Stomach (tissue), 9 donors: ENCODE data around the gene CYP4V2. TPM values are rescaled to one million over a fixed set of nuclear protein-coding genes. Genes with fewer than 3 reads are reported as not detected.

Source experiments
- DNase-seq, 2 donors: peaks; one replicate each; pipeline versions ENCODE4 v3.0.0 to v3.0.0-alpha.2; 2013 to 2019
- H3K27ac ChIP-seq, 5 donors: fragments of 200-600 bp in 4 of 5; sonication (generic) in 4 of 5; one replicate each; pipeline ENCODE4 v1.5.1; 2013 to 2019; ENCODE audit warnings: mild to moderate bottlenecking in 1 of 5, moderate library complexity in 1 of 5
- H3K27me3 ChIP-seq, 3 donors: fragments of 200-600 bp; sonication (generic); one replicate each; pipeline ENCODE4 v1.5.1; 2017 to 2019; ENCODE audit warnings: mixed run types in 1 of 3
- H3K36me3 ChIP-seq, 4 donors: fragments of 200-600 bp; sonication (generic); 1 replicate in 3 of 4; 2 replicates in 1 of 4; pipeline ENCODE4 v1.5.1; 2016 to 2019
- H3K4me1 ChIP-seq, 4 donors: fragments of 200-600 bp; sonication (generic); one replicate each; pipeline ENCODE4 v1.5.1; 2016 to 2019
- H3K4me3 ChIP-seq, 4 donors: fragments of 200-600 bp; sonication (generic) in 3 of 4; one replicate each; pipeline ENCODE4 v1.5.1; 2016 to 2019; ENCODE audit warnings: mild to moderate bottlenecking in 1 of 4
- H3K9me3 ChIP-seq, 4 donors: fragments of 200-600 bp; sonication (generic); one replicate each; pipeline ENCODE4 v1.5.1; 2016 to 2019
- EP300 ChIP-seq: sonication (generic); formaldehyde crosslinking; IDR thresholded peaks from one replicate; pipeline ENCODE4 v1.6.1; 2017; ENCODE audit warnings: antibody characterized with exemption
- POLR2A ChIP-seq, 4 donors: fragments of 450-650 bp; IDR thresholded peaks; one replicate each; pipeline ENCODE4 v1.6.1; 2016; ENCODE audit warnings: antibody characterized with exemption in 4 of 4, control low read depth in 2 of 4, mild to moderate bottlenecking in 1 of 4, moderate library complexity in 1 of 4
- POLR2AphosphoS5 ChIP-seq, 3 donors: sonication (generic); formaldehyde crosslinking; IDR thresholded peaks; one replicate each; pipeline ENCODE4 v1.6.1; 2016; ENCODE audit warnings: antibody characterized with exemption in 3 of 3
- WGBS, 5 donors: extraction: QIAGEN DNeasy Blood & Tissue Kit in 3 of 5; methylation state at CpG; one replicate each; pipeline versions ENCODE4 v1.1.5 to v1.1.7; 2013 to 2018; 5-methylcytosine and 5-hydroxymethylcytosine counted together
- intact Hi-C: fragments of 100-400 bp; cut with DNase I; formaldehyde crosslinking; loops from one replicate; pipeline ENCODE4 v1.15.1; 2023; ENCODE audit warnings: low total_unique reads
- polyA plus RNA-seq, 3 donors: library from polyadenylated mRNA; stranded (reverse); fragments of 200-250 nt; gene quantifications; one replicate each; pipeline ENCODE4 v1.2.3, GENCODE V29; 2013
- total RNA-seq, 5 donors: library from RNA; depleted of rRNA; stranded (reverse); fragments of >200 nt; gene quantifications; one replicate each; pipeline versions ENCODE4 v1.1.0 to v1.2.3, GENCODE V29; 2014 to 2016
- TF ChIP-seq, protein P1 (sequence below), 7 experiments: fragments of 450-650 bp in 4 of 7; fragments of 200-600 bp in 3 of 7; sonication (generic) in 3 of 7; IDR thresholded peaks; one replicate each; pipeline ENCODE4 v1.5.1; 2016 to 2019; ENCODE audit warnings: antibody characterized with exemption in 7 of 7, control low read depth in 2 of 7, mild to moderate bottlenecking in 1 of 7
- donor health status: healthy with polysubstance abuse.
- donor health status: Bipolar disorder and iron deficiency.
- donor health status: healthy.

Gene CYP4V2
- total and polyA plus RNA-seq, 8 donors: 6.0 to 33.2 (median 12.4) TPM

GRCh38 chr4:186205156-186205555 is 13.8 kb downstream of the CYP4V2 start:
- Histone ChIP-seq H3K4me3 (peak overlapping the region in 1 of 4 donors; percentile 38), H3K27me3 (no peaks in the 10 kb centered on the region), H3K27ac (peak overlapping the region in 1 of 5 donors; percentile 75), H3K9me3 (peaks cover 0 to 6% (median 0%) of the 10 kb centered on the region in 4 donors), H3K36me3 (peaks cover 0 to 29% (median 18%) of the 10 kb centered on the region in 4 donors), H3K4me1 (peaks cover 0 to 17% (median 0%) of the 10 kb centered on the region in 4 donors)
- WGBS, 5 donors: 76 to 85% (median 80%) methylated on average over 8 of the region's 8 CpGs
- TF ChIP-seq POLR2A (IDR thresholded peaks at IDR 0.05) (no peak), POLR2AphosphoS5 (IDR thresholded peaks at IDR 0.05) (no peak), EP300 (no peak)
- TF ChIP-seq, protein P1, sequence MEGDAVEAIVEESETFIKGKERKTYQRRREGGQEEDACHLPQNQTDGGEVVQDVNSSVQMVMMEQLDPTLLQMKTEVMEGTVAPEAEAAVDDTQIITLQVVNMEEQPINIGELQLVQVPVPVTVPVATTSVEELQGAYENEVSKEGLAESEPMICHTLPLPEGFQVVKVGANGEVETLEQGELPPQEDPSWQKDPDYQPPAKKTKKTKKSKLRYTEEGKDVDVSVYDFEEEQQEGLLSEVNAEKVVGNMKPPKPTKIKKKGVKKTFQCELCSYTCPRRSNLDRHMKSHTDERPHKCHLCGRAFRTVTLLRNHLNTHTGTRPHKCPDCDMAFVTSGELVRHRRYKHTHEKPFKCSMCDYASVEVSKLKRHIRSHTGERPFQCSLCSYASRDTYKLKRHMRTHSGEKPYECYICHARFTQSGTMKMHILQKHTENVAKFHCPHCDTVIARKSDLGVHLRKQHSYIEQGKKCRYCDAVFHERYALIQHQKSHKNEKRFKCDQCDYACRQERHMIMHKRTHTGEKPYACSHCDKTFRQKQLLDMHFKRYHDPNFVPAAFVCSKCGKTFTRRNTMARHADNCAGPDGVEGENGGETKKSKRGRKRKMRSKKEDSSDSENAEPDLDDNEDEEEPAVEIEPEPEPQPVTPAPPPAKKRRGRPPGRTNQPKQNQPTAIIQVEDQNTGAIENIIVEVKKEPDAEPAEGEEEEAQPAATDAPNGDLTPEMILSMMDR (IDR thresholded peaks at IDR 0.05): no peak
- no peak for DNase-seq
- intact Hi-C loops: no loop called here

- DNase-seq: no peak
- H3K4me1 ChIP-seq: no peaks in the 10 kb centered on the region
- intact Hi-C loops: no loop called here
- no peak overlapping the region for H3K27ac ChIP-seq
- no peak for TF ChIP-seq POLR2AphosphoS5 (IDR thresholded peaks at IDR 0.05)
- no peak for TF ChIP-seq EP300
- TF ChIP-seq, protein P1 (IDR thresholded peaks at IDR 0.05): no peak
- no peak for TF ChIP-seq POLR2A (IDR thresholded peaks at IDR 0.05)
- H3K27me3 ChIP-seq: no peaks in the 10 kb centered on the region
- WGBS, 5 donors: 63 to 71% (median 68%) methylated on average over 8 of the region's 8 CpGs
- no peak overlapping the region for H3K4me3 ChIP-seq
- no peaks in the 10 kb centered on the region for H3K9me3 ChIP-seq
- peaks cover 0 to 5% (median 0%) of the 10 kb centered on the region in 4 donors for H3K36me3 ChIP-seq
These were observed 25.2 kb downstream of the CYP4V2 start for GRCh38 chr4:186216465-186217024.

GRCh38 chr4:186217733-186218293 is 26.4 kb downstream of the CYP4V2 start:
- DNase-seq: no peak

DNA sequence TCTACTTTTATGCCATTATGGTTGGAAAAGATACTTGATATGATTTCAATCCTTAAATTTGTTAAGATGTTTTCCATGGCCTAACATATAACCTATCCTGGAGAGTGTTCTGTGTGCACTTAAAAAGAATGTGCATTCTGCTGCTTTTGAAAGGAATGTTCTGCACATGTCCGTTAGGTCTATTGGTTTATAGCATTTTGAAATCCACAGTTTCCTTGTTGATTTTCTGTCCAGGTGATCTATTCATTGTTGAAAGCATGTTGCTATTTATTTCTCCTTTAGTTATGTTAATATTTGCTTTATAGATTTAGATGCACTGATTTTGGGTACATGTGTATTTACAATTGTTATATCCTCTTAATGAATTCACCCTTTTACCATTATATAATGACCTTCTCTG is 30.3 kb downstream of the CYP4V2 start:
- intact Hi-C loops: no loop called here
- WGBS, 5 donors: 77 to 100% (median 82%) methylated on average over 1 of the region's 1 CpG
- no peak for DNase-seq
- H3K9me3 ChIP-seq: peaks cover 0 to 29% (median 16%) of the 10 kb centered on the region in 4 donors
- no peak overlapping the region for H3K4me3 ChIP-seq
- no peaks in the 10 kb centered on the region for H3K36me3 ChIP-seq
- TF ChIP-seq EP300: no peak
- TF ChIP-seq, protein P1 (IDR thresholded peaks at IDR 0.05): no peak
- TF ChIP-seq POLR2A (IDR thresholded peaks at IDR 0.05): no peak
- TF ChIP-seq POLR2AphosphoS5 (IDR thresholded peaks at IDR 0.05): no peak
- H3K27ac ChIP-seq: no peak overlapping the region
- H3K27me3 ChIP-seq: no peaks in the 10 kb centered on the region
- no peaks in the 10 kb centered on the region for H3K4me1 ChIP-seq

More at GRCh38 chr4:186217733-186218293, 26.4 kb downstream of the CYP4V2 start:
- no peaks in the 10 kb centered on the region for H3K27me3 ChIP-seq
- no peaks in the 10 kb centered on the region for H3K9me3 ChIP-seq
- H3K4me1 ChIP-seq: no peaks in the 10 kb centered on the region
- H3K4me3 ChIP-seq: no peak overlapping the region
- 37 to 67% (median 47%) methylated on average over 1 of the region's 1 CpG for WGBS, 5 donors
- H3K36me3 ChIP-seq: no peaks in the 10 kb centered on the region
- no peak overlapping the region for H3K27ac ChIP-seq
- intact Hi-C loops: no loop called here
- TF ChIP-seq EP300: no peak
- TF ChIP-seq POLR2AphosphoS5 (IDR thresholded peaks at IDR 0.05): no peak
- TF ChIP-seq POLR2A (IDR thresholded peaks at IDR 0.05): no peak
- TF ChIP-seq, protein P1 (IDR thresholded peaks at IDR 0.05): no peak
